Activated CD8-positive, alpha-beta T cell treated with anti-CD3 and anti-CD28 coated beads, Interleukin-2, amount 10 ng/mL, durations not matched to agents 7 days and 5 days (primary cell): Measurements from ENCODE around the gene PHLDA1. TPM values are rescaled to one million over a fixed set of nuclear protein-coding genes. Genes with fewer than 3 reads are reported as not detected.

Experiments used
- ATAC-seq: fragments of 150-1000 bp; cut with Tn5 transposase; one replicate; pipeline ENCODE4 v1.10.0; 2021; ENCODE audit warnings: moderate library complexity
- CTCF ChIA-PET: fragments of 350-600 bp; sonication (Branson Sonifier 250); formaldehyde crosslinking; loops from one replicate; lab custom pipeline; 2021; ENCODE audit warnings: antibody characterized with exemption; lab: Charles Lee
- POLR2A ChIA-PET: fragments of 350-600 bp; sonication (Branson Sonifier 250); formaldehyde crosslinking; loops from one replicate; lab custom pipeline; 2021; ENCODE audit warnings: antibody characterized with exemption; lab: Charles Lee
- DNase-seq: peaks from one replicate; pipeline ENCODE4 v3.0.0-alpha.2; 2020
- H3K27ac Mint-ChIP-seq: one replicate; pipeline ENCODE4 v1.8.0; 2021; ENCODE audit warnings: mild to moderate bottlenecking, mixed read lengths
- H3K27me3 Mint-ChIP-seq: one replicate; pipeline ENCODE4 v1.8.0; 2021; ENCODE audit warnings: low read depth, mixed read lengths
- H3K36me3 Mint-ChIP-seq: one replicate; pipeline ENCODE4 v1.8.0; 2021; ENCODE audit warnings: low read depth, mixed read lengths
- H3K4me1 Mint-ChIP-seq: one replicate; pipeline ENCODE4 v1.8.0; 2021; ENCODE audit warnings: low read depth, mixed read lengths
- H3K4me3 Mint-ChIP-seq: one replicate; pipeline ENCODE4 v1.8.0; 2021; ENCODE audit warnings: mild to moderate bottlenecking, mixed read lengths
- H3K9me3 Mint-ChIP-seq: one replicate; pipeline ENCODE4 v1.8.0; 2022; ENCODE audit warnings: mixed read lengths; ENCODE audit not compliant: insufficient read depth
- total RNA-seq, 2 experiments: library from RNA; stranded (reverse); gene quantifications; one replicate each; pipeline ENCODE4 v1.2.3, GENCODE V29; 2021

The PHLDA1 gene
- total RNA-seq, 2 experiments from 2014 or later: 5.6 to 6.1 TPM

DNA sequence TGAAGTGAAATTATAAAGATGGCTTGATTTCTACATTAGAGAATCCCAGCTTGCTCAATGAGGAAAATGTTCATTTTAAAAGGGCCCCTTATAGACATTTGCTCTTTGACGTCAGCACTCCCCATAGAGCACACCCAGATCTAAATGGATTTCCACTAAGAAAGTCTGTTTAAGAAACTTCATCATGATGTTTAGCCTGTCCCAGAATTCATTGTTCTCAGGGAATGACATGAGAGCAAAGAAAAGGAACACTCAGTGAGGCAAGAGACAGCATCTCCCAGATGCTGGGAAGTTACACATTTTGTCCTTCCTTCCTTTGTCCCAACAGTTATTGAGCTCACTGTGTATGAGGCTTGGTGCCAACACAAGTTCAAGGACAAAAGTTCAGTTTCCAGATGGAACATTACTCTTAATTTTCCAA, 4.9 kb downstream of the PHLDA1 start:
- Mint-ChIP-seq H3K36me3 (peaks cover 25% of the 10 kb centered on the region), H3K27me3 (peaks cover 7% of the 10 kb centered on the region), H3K9me3 (no peaks in the 10 kb centered on the region), H3K4me3 (no peak overlapping the region), H3K4me1 (peaks cover 40% of the 10 kb centered on the region), H3K27ac (no peak overlapping the region)
- ChIA-PET POLR2A (no interaction called here), CTCF (interaction anchor here (0.6 to 1.5 kb wide), 2 partner anchors 20 to 52 kb away, joined by 3 read pairs; no protein-coding TSS in a partner anchor)
- ATAC-seq (no peak), DNase-seq (no peak)

DNA sequence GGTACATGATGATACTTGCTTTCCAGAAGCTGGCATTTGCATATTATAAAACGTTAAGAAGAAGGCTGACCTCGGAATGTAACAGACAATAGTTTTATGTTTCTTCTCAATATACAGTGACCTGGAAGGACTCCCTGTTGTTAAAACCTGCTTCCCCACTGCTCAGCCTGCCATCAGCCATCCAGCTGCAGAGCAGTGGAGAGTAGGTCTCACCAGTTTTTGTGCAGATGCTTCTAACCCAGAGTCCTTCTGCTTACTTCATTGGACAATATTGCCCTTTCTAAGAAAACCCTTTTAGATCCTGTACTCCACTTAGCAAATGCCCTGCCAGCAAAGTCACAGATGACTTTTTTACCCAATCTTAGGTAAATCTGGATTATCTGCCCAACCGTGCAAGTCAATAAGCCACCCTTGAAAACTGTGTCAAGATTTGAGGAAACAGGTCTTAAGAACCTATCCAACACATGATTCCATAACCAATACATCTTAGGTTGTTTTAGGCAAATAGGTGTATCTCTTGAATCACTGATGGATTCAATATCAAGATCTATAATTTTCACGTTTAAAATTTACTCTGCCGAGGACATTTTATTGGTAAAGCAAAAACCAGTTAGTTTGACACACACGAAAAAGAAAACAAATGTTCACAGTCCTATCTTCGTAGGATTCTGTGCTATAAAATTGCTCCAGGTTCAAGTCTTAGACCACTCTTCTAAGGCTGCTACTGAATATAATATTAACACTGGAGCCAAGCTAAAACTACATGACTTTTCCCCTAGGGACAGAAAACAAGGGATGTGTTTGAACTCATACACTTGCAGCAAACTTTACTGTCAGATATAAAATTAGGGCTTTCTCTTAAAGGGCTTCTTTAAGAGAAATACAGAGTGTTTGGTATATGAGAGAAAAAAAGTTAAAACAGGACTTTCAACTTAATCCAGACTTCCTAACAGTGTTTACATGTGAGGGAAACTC, 5.7 kb downstream of the PHLDA1 start:
- no peak for ATAC-seq
- H3K4me1 Mint-ChIP-seq: peaks cover 46% of the 10 kb centered on the region
- H3K4me3 Mint-ChIP-seq: no peak overlapping the region
- H3K27ac Mint-ChIP-seq: no peak overlapping the region
- POLR2A ChIA-PET: interaction anchor here (1.1 kb wide), 1 partner anchor 48 kb away, joined by 4 read pairs; no protein-coding TSS in a partner anchor
- H3K9me3 Mint-ChIP-seq: no peaks in the 10 kb centered on the region
- CTCF ChIA-PET: interaction anchor here (0.6 to 0.8 kb wide), 2 partner anchors 51 to 498 kb away, joined by 3 read pairs; no protein-coding TSS in a partner anchor
- DNase-seq: no peak
- peaks cover 6% of the 10 kb centered on the region for H3K27me3 Mint-ChIP-seq
- H3K36me3 Mint-ChIP-seq: peaks cover 25% of the 10 kb centered on the region

DNA sequence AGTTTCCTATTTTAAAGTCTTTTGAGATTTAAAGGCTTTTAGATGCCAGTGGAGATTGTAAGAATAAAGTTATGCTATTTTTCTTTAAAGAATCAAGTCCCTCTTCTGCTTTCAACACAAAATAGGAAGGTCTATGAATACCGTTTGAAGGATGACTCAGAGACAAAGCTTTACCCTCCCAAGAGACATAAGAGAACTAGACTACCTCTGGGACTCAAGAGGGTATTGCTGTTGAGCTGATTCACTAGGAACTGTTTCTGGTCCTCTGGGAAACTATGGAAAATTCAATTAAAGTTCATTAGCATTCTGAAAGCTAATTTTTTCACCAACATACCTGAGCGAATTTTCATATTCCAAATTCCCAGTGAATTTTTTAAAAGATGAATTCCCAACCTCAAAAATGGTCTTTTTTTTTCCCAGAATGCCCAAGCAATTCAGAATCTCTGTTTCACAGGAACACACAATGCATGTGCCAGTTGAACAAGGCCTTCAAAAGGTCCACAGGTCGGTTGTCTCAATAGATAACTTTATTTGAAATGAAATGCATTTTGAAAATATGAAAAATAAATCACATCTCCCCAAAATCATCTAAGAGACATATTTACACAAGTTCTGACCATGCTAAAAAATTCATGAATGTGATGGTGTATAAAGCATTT, 6.5 kb downstream of the PHLDA1 start:
- H3K36me3 Mint-ChIP-seq: peaks cover 18% of the 10 kb centered on the region
- no peak overlapping the region for H3K27ac Mint-ChIP-seq
- no peak for DNase-seq
- peaks cover 46% of the 10 kb centered on the region for H3K4me1 Mint-ChIP-seq
- H3K4me3 Mint-ChIP-seq: no peak overlapping the region
- no peak for ATAC-seq
- no peaks in the 10 kb centered on the region for H3K9me3 Mint-ChIP-seq
- POLR2A ChIA-PET: interaction anchor here (1.1 kb wide), 1 partner anchor 47 kb away, joined by 4 read pairs; no protein-coding TSS in a partner anchor
- H3K27me3 Mint-ChIP-seq: no peaks in the 10 kb centered on the region
- CTCF ChIA-PET: interaction anchor here (0.8 kb wide), 1 partner anchor 497 kb away, joined by 3 read pairs; no protein-coding TSS in a partner anchor

DNA sequence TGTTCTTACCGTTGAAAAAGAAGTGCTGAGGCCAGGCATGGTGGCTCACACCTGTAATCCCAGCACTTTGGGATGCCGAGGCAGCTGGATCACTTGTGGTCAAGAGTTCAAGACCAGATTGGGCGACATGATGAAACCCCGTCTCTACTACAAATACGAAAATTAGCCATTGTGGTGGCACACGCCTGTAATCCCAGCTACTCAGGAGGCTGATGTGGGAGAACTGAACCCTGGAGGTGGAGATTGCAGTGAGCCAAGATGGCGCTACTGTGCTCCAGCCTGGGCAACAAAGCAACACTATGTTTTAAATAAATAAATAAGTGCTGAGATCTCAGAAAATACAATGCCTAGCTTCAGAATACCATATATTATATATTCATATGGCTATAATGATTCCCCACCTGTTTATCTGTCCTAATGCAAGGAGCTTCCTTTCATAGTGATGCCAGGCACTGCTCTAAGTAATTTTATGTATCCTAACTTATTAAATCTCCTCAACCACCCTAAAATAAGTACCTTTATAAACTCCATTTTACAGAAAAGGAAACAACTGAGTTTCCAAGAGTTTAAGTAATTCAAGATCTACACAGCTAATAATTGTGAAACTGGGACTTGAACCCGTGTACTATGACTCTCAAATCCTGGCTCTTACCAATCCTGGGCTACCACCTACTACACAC, 7.3 kb downstream of the PHLDA1 start:
- ATAC-seq (no peak), DNase-seq (no peak)
- POLR2A ChIA-PET: no interaction called here
- Mint-ChIP-seq H3K9me3 (no peaks in the 10 kb centered on the region), H3K27ac (no peak overlapping the region), H3K27me3 (no peaks in the 10 kb centered on the region), H3K4me3 (no peak overlapping the region), H3K36me3 (peaks cover 18% of the 10 kb centered on the region), H3K4me1 (peaks cover 48% of the 10 kb centered on the region)
- CTCF ChIA-PET: interaction anchor here (1.0 kb wide), 1 partner anchor 90 kb away, joined by 3 read pairs; no protein-coding TSS in a partner anchor

DNA sequence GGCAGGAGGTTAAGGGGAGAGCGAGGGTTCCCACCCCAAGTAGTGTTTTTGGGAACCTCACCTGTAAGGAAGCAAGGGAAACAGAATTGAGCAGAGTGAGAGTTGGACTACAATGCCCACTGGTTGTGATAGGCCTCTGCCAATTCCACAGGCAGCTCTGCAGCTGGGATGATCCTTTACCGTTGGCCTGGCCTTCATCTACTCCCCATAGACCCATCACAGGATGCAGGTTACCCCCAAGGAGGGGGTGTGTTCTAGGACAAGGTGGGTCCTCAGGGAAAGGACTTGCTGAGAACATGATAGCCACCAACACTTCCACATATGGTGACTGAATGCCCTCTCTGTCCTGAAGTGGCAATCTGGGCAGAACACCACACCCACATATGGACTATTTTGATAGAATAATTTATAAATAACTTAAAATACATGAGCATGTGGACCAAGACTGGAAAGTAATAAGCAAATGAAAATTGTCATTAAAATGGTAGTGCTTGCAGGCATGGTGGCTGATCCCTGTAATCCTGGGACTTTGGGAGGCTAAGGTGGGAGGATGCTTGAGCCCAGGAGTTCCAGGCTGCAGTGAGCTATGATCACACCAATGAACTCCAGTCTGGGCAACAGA, 8.4 kb downstream of the PHLDA1 start:
- Mint-ChIP-seq H3K9me3 (no peaks in the 10 kb centered on the region), H3K4me1 (peaks cover 48% of the 10 kb centered on the region)

DNA sequence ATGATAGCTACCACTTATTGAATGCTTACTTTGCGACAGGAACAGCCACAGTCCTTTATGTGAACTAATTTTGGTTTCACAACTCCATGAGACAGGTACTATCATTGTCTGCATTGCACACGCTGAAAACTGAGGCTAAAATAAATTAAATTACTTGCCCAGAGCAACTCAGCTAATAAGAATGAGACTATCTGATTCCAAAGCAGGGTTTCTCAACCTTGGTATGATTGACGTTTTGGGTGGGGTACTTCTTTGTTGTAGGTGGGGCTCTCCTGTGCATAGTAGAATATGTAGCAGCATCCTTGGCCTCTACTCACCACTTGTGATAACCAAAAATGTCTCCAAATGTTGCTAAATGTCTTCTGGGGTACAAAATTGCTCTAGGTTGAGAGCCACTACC, 9.1 kb downstream of the PHLDA1 start:
- POLR2A ChIA-PET: interaction anchor here (3.6 to 4.1 kb wide), 2 partner anchors 8 to 43 kb away, joined by 46 to 114 read pairs; partner anchors contain the start of gene PHLDA1

More for the DNA sequence above, 8.4 kb downstream of the PHLDA1 start:
- ATAC-seq (no peak), DNase-seq (no peak)
- ChIA-PET POLR2A (interaction anchor here (4.1 kb wide), 1 partner anchor 7 kb away, joined by 114 read pairs; the partner anchor contains the start of gene PHLDA1), CTCF (interaction anchor here (1.0 kb wide), 1 partner anchor 89 kb away, joined by 3 read pairs; no protein-coding TSS in a partner anchor)
- Mint-ChIP-seq H3K36me3 (peaks cover 11% of the 10 kb centered on the region), H3K4me3 (no peak overlapping the region), H3K27ac (no peak overlapping the region), H3K27me3 (no peaks in the 10 kb centered on the region)

DNA sequence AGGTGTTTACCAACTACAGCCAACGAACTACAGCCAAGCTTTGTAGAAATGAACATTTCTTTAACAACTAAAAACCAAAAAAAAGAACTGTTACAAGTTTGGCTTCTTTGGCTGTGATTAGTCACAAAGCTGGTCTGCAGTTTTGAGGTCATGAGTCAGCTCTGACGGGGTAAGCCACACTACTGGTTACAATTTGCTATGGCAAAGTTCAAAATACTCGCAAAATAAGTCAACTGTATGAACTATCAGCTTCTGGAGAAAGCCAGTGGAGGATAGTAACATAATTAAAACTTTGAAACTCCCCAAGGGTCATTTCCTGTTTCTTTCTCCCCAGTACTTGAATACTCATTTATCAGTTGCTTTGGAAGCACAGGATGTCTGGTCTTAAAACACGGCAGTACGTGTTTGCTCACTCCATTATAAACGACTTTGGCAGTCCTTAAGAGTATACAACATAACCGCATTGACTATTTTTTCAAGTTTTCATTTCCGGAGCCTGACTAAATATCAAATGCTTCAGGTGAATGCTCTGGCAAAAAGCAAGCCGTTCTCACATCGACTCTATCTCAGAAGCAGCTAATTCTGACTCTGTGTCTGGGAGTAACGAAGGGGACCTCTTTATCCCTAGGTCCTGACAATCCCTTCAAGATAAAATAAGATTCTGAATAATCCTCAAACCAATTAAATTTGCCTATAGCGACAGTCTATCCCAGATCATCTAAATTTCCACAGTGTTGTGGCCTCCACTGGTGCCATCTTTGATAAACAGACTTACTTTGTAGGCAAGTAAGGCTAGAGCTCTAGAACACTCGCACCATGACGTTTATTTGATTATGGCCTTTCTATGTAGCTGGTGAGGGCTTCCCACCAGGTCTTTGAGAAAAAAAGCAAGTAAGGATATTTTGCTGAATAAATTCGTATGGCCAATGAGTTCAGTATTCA, 10.6 kb downstream of the PHLDA1 start:
- no peaks in the 10 kb centered on the region for H3K27me3 Mint-ChIP-seq
- peak; percentile 85 for DNase-seq
- peaks cover 4% of the 10 kb centered on the region for H3K9me3 Mint-ChIP-seq
- peak; percentile 84 for ATAC-seq
- H3K36me3 Mint-ChIP-seq: peaks cover 11% of the 10 kb centered on the region
- CTCF ChIA-PET: interaction anchor here (0.7 to 3.4 kb wide), 9 partner anchors 10 to 283 kb away, joined by 3 to 52 read pairs (median 6); partner anchors contain the start of gene PHLDA1
- H3K4me1 Mint-ChIP-seq: peaks cover 49% of the 10 kb centered on the region
- POLR2A ChIA-PET: interaction anchor here (0.6 to 4.1 kb wide), 17 partner anchors 10 to 541 kb away, joined by 3 to 114 read pairs (median 5); partner anchors contain the start of genes GLIPR1, KRR1 and PHLDA1
- peak overlapping the region; percentile 52 for H3K4me3 Mint-ChIP-seq
- H3K27ac Mint-ChIP-seq: peak overlapping the region; percentile 96

More for the DNA sequence above, 9.1 kb downstream of the PHLDA1 start:
- CTCF ChIA-PET: interaction anchor here (0.7 to 3.4 kb wide), 3 partner anchors 9 to 56 kb away, joined by 3 to 52 read pairs (median 9); partner anchors contain the start of gene PHLDA1
- no peak for ATAC-seq
- Mint-ChIP-seq H3K36me3 (peaks cover 11% of the 10 kb centered on the region), H3K27me3 (no peaks in the 10 kb centered on the region), H3K4me3 (no peak overlapping the region), H3K27ac (no peak overlapping the region), H3K9me3 (no peaks in the 10 kb centered on the region), H3K4me1 (peaks cover 50% of the 10 kb centered on the region)
- no peak for DNase-seq

DNA sequence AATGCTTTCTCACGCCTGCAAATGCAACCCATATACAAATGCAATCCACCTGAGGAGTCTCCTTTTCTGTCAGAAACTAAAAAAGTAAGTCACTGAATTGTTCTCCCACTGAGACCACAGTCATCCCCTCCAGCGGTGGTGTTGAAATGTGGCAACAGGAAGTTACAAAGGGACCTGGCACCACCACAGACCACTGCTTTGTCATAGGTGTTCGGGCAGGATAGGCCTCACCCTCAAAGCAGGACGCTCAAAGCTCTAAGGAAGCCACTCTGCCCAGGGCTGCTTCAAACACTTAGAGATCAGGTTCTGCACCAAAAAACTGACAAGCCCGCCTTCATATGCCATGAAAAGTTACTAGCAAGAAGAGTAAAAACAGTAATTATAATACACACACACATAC, 11.3 kb downstream of the PHLDA1 start:
- peak; percentile 91 for DNase-seq
- peak; percentile 89 for ATAC-seq
- Mint-ChIP-seq H3K36me3 (peaks cover 4% of the 10 kb centered on the region), H3K9me3 (peaks cover 4% of the 10 kb centered on the region), H3K27ac (peak overlapping the region; percentile 96), H3K27me3 (no peaks in the 10 kb centered on the region), H3K4me1 (peaks cover 51% of the 10 kb centered on the region), H3K4me3 (peak overlapping the region; percentile 52)
- POLR2A ChIA-PET: interaction anchor here (0.6 to 4.1 kb wide), 14 partner anchors 10 to 540 kb away, joined by 3 to 114 read pairs (median 5); partner anchors contain the start of genes GLIPR1, KRR1 and PHLDA1
- CTCF ChIA-PET: interaction anchor here (0.6 to 3.4 kb wide), 9 partner anchors 9 to 282 kb away, joined by 3 to 52 read pairs (median 6); partner anchors contain the start of gene PHLDA1

DNA sequence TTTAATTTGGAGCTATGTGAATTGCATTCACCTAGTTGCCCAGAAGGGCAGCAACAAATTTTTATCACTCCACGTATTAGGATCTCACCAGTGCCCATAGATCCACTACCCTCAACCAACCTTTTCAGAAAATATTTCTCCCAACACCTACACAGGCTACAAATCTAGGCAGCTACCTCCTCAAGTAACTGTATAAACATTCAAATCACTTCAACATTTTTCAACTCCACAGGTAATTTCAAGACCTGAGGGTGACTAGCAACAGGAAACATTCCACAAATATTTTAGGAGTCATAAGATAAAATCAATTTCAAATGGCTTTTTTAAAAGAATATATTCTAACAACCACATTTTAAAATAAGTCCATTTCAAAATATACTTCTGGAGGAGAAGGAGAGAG, 12.9 kb downstream of the PHLDA1 start:
- CTCF ChIA-PET: interaction anchor here (1.2 kb wide), 1 partner anchor 17 kb away, joined by 4 read pairs; no protein-coding TSS in a partner anchor
- Mint-ChIP-seq H3K36me3 (peaks cover 4% of the 10 kb centered on the region), H3K4me1 (peaks cover 48% of the 10 kb centered on the region), H3K9me3 (peaks cover 4% of the 10 kb centered on the region), H3K27me3 (no peaks in the 10 kb centered on the region), H3K4me3 (peak overlapping the region; percentile 15), H3K27ac (peak overlapping the region; percentile 58)
- no peak for ATAC-seq
- no peak for DNase-seq
- POLR2A ChIA-PET: no interaction called here
